ENCODE data around the gene CLDN14.

Gene CLDN14

GRCh38 chr21:36479415-36480402 is at the start of gene CLDN14:
CLDN14 (minus strand) TSS chr21:36480122; CDS start chr21:36461695, 18,427 bp downstream.
- no peak for DNase-seq

DNA sequence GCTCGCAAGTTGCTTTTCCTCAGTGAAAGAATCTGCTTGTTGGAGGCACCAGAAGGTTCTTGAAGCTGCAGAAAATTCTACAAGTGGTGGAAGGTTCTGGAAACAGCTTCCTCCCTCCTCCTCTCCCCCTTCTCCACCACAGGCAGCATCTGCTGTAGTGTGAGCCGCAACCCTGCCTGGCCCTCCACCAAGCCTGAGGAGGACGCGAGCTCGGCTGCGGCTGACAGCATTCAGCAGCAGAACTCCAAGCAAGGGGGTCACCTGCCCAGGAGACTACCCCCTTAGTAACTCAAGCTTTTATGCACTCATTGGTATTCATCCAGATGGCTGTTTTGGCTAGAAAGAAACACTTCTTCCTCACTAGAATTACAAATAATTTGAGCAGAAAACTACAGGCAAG is 48.8 kb upstream of the CLDN14 start:
- DNase-seq = no peak

DNA sequence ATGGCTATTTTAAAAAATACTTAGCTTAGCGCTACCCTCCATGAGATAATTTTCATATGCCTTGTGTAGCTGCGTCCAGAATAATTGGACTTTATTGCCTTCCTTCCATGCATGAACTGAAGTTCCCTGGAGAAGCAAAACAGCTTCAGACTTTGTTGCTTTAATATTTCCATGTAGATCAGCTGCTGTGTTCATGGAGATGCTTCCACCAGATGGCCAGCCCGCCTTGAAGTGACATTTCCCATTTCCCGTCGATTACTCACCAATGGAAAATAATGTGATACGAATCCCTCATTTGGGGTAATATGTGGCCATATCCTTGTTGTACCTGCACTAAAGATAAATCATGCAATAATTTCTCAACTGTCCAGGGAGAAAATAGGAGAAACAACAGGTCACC is 47.4 kb upstream of the CLDN14 start:
- no peak for DNase-seq

- DNase-seq = no peak
Observed at GRCh38 chr21:36526104-36526503, 46.2 kb upstream of the CLDN14 start.

- DNase-seq = no peak
Observed at GRCh38 chr21:36524477-36524876, 44.6 kb upstream of the CLDN14 start.

- no peak for DNase-seq
Observed at GRCh38 chr21:36522219-36522808, 42.4 kb upstream of the CLDN14 start.

DNA sequence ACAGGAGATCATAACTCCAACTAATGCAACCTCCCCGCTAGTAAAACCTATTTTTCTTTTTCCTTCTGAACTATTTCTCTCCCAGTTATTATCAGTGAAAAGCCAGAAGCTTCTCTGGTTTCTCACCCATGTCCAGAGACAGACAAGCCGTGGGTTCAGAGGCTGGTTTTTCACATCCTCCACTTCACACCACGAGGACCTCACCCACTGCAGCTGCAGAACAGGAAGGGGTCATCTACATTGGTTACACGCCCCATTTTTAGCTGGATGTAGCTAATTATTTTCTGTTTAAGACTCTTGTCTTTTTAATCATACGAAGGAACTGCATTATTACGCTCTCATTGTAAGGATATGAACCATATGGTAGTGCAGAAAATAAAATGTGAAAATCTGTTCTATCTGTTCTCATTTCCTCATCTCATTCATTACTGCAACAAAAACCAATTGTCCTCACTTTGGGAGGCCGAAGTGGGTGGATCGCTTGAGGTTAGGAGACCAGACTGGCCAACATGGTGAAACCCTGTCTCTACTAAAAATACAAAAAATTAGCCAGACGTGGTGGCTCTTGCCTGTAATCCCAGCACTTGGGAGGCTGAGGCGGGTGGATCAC is 39.1 kb upstream of the CLDN14 start:
- no peak for DNase-seq

GRCh38 chr21:36517366-36518075 is 37.6 kb upstream of the CLDN14 start:
- no peak for DNase-seq

DNA sequence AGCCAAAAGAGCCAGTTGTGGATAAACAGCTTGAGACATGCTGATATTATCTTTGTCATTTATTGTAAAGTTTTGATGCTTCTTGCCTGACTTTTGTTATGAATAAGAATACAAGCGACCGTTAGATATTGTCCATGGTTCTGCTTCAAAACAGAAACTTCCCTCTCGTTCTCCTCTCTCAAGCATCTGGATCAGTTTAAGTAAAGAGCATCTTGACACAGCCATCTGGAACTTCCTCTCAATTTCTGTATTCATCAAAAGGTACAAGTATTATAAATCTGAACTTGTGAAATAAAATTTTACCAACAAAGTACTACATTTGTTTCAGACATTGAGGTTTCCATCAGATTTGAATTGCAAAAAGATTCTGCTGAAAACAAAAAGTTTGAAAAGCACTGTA is 36.4 kb upstream of the CLDN14 start:
- no peak for DNase-seq

GRCh38 chr21:36513430-36513829 is 33.5 kb upstream of the CLDN14 start:
- no peak for DNase-seq

GRCh38 chr21:36512971-36513370 is 33.0 kb upstream of the CLDN14 start:
- no peak for DNase-seq

GRCh38 chr21:36511484-36512220 is 31.7 kb upstream of the CLDN14 start:
- DNase-seq = no peak

GRCh38 chr21:36510911-36511310 is 31.0 kb upstream of the CLDN14 start:
- no peak for DNase-seq

DNA sequence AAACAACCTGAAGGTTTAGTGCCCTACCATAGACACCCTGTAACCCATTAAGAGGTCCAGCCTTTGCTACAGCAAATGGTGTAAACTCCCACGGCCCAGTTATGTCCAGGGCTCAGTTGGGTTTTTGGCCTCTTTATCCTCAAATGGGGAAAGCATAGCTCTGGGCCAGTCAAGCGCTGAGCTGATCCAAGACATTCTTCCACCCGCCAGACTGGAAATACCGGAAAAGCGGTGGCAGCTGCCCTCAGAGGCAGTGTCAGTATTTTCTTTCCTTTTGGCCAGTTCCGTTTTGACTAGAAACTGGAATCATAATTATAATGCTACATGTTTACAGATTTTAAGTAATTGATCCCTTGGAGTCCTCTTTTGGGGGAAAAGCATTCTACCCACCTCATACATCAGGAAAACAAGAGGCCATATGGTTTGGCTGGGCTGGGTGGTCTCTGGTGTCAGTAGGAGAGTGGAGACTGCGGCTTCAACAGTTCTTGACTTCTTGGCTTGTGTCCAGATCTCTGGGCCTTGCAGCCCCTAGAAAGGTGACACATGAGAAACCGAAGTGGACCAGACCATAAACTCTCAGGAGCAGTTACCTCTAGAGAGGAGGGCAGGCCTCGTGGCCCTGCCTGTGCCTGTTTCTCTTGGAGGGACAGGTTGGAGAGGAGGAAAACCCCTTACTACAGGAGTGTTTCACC is 30.2 kb upstream of the CLDN14 start:
- no peak for DNase-seq

- no peak for DNase-seq
Observed at GRCh38 chr21:36508948-36509347, 29.0 kb upstream of the CLDN14 start.

GRCh38 chr21:36507397-36508018 is 27.6 kb upstream of the CLDN14 start:
- no peak for DNase-seq

GRCh38 chr21:36506482-36506881 is 26.6 kb upstream of the CLDN14 start:
- no peak for DNase-seq

DNA sequence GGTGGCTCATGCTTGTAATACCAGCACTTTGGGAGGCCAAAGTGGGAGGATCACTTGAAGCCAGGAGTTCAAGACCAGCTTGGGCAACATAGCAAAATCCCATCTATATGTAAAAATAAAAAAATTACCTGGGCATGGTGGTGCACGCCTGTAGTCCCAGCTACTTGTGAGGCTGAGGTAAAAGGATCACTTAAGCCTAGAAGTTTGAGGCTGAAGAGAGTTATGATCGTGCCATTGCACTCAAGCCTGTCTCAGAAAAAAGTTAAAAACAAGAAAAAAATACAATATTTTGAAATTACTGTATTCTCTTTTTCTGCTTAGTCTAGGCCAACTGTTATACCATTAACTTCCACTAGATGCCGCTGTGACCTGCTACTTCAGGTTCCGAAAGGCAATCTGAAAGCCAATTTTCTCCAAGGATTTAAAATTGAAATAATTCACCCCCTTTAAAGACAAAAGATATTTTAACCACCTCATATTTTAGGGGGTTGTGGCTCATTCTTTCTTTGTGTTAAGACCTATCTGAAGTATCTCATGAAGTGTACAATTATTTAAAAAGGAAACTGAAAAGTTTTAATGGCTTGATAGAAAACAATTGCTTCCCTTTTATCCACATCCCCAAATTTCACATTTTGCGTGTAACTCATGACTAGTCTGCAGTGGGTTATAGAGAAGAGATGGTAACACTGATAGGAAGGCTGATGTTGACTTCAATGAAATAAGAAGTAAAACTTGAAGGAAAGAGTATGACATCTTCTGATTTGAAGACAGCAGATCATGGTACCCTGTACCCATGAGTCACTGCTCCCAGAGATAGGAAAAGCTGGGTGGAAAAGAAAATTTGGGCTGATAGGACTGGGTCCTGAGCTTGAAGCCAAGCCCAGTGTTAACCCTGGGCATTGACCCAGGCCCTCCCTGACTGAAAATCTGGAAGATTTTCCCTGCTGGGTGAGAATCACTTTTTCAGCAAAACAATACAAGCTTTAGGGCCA is 24.4 kb upstream of the CLDN14 start:
- no peak for DNase-seq

DNA sequence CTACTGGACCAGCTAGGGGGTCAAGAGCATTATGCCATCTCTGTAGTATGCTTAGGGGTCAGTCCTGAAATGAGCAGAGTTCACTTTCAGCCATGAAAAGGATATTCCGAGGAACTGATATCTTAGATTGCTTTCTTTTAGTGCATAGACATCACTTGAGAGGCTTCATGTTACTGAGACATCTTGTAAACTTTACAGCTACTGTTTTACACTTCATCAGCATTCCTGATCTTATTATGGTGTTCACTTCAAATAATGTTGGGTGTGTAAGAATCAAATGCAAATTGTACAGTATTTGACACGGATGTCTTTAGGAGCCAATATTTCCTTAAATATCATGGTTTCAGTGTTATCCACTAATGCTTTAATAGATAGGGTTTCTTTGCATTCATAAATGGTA is 22.4 kb upstream of the CLDN14 start:
- no peak for DNase-seq

DNA sequence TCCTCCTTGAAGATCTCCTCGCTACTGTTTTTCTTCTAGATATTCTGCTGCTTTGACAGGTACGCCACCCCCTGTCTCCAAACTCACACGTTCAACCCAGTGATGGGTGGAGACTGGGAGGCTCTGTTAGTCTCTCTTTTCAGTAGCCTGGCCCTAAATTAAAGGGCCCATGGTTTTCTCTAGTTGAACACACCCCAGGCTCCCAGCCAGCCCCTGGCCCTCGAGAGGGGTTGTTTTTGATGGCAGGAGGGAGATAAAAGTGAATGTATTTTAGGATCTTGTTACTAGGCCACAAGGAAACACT is 21.6 kb upstream of the CLDN14 start:
- no peak for DNase-seq

Measured in SIG-M5 (cell line).